Ishikawa (cell line): ENCODE measurements around the gene VGF.

Experiments
- CEBPB ChIP-seq: IDR thresholded peaks from 2 replicates; pipeline ENCODE4 v1.6.1; 2012
- CREB1 ChIP-seq: IDR thresholded peaks from 2 replicates; pipeline ENCODE4 v1.6.1; 2012; ENCODE audit warnings: low read depth
- EGR1 ChIP-seq: IDR thresholded peaks from 2 replicates; pipeline ENCODE4 v1.6.1; 2012
- EP300 ChIP-seq: IDR thresholded peaks from 2 replicates; pipeline ENCODE4 v1.6.1; 2012; ENCODE audit warnings: borderline replicate concordance
- FOXM1 ChIP-seq: IDR thresholded peaks from 2 replicates; pipeline ENCODE4 v1.6.1; 2012; ENCODE audit warnings: low read depth, borderline replicate concordance
- MAX ChIP-seq: IDR thresholded peaks from 2 replicates; pipeline ENCODE4 v1.6.1; 2012
- NFIC ChIP-seq: IDR thresholded peaks from 2 replicates; pipeline ENCODE4 v1.6.1; 2012
- RAD21 ChIP-seq: IDR thresholded peaks from 2 replicates; pipeline ENCODE4 v1.6.1; 2012; ENCODE audit warnings: low read depth
- REST ChIP-seq: IDR thresholded peaks from 2 replicates; pipeline ENCODE4 v1.6.1; 2012; ENCODE audit warnings: low read depth, mild to moderate bottlenecking
- TAF1 ChIP-seq: IDR thresholded peaks from 2 replicates; pipeline ENCODE4 v1.6.1; 2012; ENCODE audit warnings: low read depth, mild to moderate bottlenecking
- TCF12 ChIP-seq: IDR thresholded peaks from 2 replicates; pipeline ENCODE4 v1.6.1; 2012; ENCODE audit warnings: low read depth
- TEAD4 ChIP-seq: IDR thresholded peaks from 2 replicates; pipeline ENCODE4 v1.6.1; 2012
- USF1 ChIP-seq: IDR thresholded peaks from 2 replicates; pipeline ENCODE4 v1.6.1; 2012
- YY1 ChIP-seq: IDR thresholded peaks from 2 replicates; pipeline ENCODE4 v1.6.1; 2012; ENCODE audit warnings: low read depth
- ZBTB7A ChIP-seq: IDR thresholded peaks from 2 replicates; pipeline ENCODE4 v1.6.1; 2012; ENCODE audit warnings: low read depth

VGF gene

GRCh38 chr7:101200504-101200861 lies 35.1 kb upstream of the VGF start:
- TF ChIP-seq NFIC = no peak
- TF ChIP-seq TCF12 = no peak
- no peak for TF ChIP-seq EP300
- TF ChIP-seq REST = no peak
- no peak for TF ChIP-seq CREB1
- TF ChIP-seq MAX = no peak
- no peak for TF ChIP-seq ZBTB7A
- no peak for TF ChIP-seq USF1
- TF ChIP-seq CEBPB = no peak
- no peak for TF ChIP-seq FOXM1
- TF ChIP-seq TEAD4 = no peak
- TF ChIP-seq EGR1 = no peak
- no peak for TF ChIP-seq YY1
- no peak for TF ChIP-seq RAD21
- no peak for TF ChIP-seq TAF1

- no peak for TF ChIP-seq REST
- TF ChIP-seq RAD21 = no peak
- no peak for TF ChIP-seq TEAD4
- TF ChIP-seq CEBPB = no peak
- TF ChIP-seq FOXM1 = no peak
- no peak for TF ChIP-seq CREB1
- no peak for TF ChIP-seq EP300
- no peak for TF ChIP-seq EGR1
- no peak for TF ChIP-seq USF1
- no peak for TF ChIP-seq NFIC
- no peak for TF ChIP-seq ZBTB7A
- TF ChIP-seq TCF12 = no peak
- no peak for TF ChIP-seq MAX
- no peak for TF ChIP-seq TAF1
- no peak for TF ChIP-seq YY1
These were observed 33.1 kb upstream of the VGF start for GRCh38 chr7:101198476-101198875.

- TF ChIP-seq CEBPB = no peak
- no peak for TF ChIP-seq FOXM1
- TF ChIP-seq YY1 = no peak
- no peak for TF ChIP-seq RAD21
- TF ChIP-seq CREB1 = no peak
- TF ChIP-seq EP300 = no peak
- no peak for TF ChIP-seq MAX
- TF ChIP-seq NFIC = no peak
- TF ChIP-seq TCF12 = no peak
- no peak for TF ChIP-seq REST
These were observed 32.6 kb upstream of the VGF start for GRCh38 chr7:101197991-101198390.

GRCh38 chr7:101195884-101196283 lies 30.5 kb upstream of the VGF start:
- TF ChIP-seq CREB1 (no peak), TAF1 (no peak), FOXM1 (no peak), NFIC (no peak), ZBTB7A (no peak), RAD21 (no peak), TEAD4 (no peak), YY1 (no peak), CEBPB (no peak), REST (no peak), USF1 (no peak), EGR1 (no peak), MAX (no peak), EP300 (no peak), TCF12 (no peak)
